Stimulated activated CD4-positive, alpha-beta T cell treated with anti-CD3 and anti-CD28 coated beads, Interleukin-4, amount 100 ng/mL, for 48 hours (primary cell): ENCODE measurements around the gene SELPLG.
"Not testable (repeated sequence)": the region's sequence is repeated elsewhere in the genome, so short reads cannot be mapped to it uniquely, and the experiment has no call there.

Experiments
- DNase-seq, 2 donors: peaks; one replicate each; pipeline ENCODE4 v3.0.0-alpha.2; 2020; ENCODE audit warnings: low read depth in 2 of 2

Gene SELPLG

DNA sequence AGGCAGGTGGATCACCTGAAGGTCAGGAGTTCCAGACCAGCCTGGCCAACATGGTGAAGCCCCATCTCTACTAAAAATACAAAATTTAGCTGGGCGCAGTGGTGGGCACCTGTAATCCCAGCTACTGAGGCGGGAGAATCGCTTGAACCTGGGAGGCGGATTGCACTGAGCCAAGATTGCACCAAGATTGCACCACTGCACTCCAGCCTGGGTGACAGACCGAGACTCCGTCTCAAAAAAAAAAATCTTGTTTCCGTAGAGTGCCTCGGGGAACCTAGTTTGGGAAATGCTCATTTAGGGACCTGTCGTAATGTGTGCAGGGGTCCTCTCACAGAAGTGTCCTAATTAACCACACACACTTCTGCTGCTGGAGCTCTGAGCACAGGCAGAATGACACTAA lies 43.2 kb downstream of the SELPLG start:
- not testable (repeated sequence) for DNase-seq

GRCh38 chr12:108589840-108590229 lies 43.9 kb downstream of the SELPLG start:
- no peak for DNase-seq

- no peak for DNase-seq
Observed at GRCh38 chr12:108589028-108589839, 44.5 kb downstream of the SELPLG start.

DNA sequence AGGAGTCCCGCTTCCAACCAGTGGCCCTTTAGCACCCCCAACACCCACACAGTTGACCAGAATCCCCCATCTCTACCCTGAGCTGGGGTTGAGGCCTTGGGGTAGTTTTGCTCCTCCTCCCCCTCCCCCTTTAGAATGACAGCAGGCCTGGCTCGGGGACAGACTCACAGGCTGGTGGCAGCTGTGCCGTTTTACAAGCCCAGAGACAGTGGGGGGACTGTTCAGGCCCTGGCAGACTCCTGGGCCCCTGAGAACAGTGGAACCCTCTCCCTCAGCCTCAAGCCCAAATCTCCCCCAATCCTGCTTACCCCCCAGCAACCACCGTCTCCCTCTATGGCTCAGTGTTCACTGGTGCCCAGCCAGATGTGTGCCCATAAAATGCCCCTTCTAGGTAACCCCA lies 45.9 kb downstream of the SELPLG start:
- DNase-seq: no peak

- DNase-seq: no peak
Observed at GRCh38 chr12:108586306-108586705, 47.4 kb downstream of the SELPLG start.

- DNase-seq: no peak
Observed at GRCh38 chr12:108585864-108586263, 47.8 kb downstream of the SELPLG start.

DNA sequence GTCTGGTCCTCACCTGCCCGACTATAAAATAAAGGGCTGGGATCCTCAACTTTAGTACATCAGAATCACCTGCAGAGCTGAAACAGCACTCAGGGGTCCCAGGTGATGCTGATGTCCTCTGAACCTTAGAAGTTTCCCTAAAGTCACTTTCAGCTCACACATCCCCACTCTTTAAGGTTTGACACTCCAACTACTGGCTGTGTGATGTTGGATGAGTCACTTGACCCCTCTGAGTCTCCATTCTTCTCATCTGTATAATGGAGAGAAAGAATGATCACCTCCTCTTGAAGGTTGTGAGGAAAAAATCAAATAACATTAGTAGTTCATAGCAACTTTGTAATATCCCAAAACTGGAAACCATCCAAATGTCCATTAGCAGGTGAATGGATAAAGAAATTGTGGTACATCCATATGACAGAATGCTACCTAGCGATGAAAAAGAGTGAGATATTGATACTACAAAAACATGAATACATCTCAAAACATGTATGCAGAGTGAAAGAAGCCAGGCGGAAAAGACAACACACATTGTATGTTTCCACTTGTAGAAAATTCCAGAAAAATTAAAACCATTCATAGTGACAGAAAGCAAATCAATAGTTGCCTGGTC lies 49.1 kb downstream of the SELPLG start:
- DNase-seq: no peak

DNA sequence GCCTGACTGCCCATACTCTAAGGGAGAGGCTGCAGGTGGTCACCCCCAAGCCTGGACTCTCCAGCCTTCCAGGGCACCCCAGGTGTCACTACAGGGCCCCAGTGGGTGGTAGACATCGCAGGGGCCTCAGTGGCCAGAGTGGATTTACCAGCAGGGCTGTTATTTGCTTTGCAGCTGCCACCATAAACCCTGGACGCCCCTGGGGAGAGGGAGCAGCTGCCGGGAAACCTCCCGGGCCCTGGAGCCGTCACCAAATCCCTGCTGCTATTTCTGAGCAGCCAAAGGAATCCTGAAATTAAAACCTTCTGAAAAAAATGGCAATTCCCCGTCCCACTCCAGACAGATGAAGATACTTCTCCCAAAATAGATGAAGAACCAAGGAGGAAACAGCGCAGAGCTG lies 49.7 kb downstream of the SELPLG start:
- DNase-seq: no peak

DNA sequence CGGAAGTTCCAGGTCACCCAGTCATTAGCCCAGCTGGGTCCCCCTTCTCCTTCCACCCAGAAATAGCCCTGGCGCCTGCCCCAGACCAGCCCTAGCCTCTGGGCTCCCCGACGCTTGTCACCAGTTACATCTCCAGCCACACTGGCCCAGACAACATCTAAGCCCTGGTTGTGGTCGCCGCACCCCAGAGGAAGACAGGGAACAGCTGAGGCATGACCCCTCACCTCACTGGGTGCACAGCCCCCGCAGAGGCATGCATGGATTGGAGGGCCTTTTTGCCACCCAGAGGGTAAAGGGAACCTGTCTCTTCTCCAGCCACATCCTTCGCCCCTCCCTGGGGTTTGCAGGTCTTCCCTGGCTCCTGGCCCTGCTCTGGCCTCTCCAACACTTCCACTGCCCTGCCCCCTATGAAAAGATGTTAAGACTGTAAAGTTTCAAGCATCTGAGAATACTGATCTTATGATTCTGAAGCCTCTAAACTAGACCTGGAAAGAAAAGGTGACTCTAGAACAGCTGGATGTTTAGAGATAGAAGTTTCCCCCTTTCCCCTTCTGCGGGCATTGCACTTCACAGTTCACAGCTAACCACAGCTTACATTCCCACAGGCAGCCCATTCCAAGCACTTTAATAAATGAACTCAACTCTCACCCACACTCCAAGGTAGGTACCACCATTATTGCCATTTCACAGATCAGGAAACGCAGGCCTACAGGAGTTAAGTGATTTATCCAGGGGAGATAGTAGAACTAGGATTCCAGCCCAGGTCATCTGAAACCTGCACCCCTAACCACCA lies 50.5 kb downstream of the SELPLG start:
- DNase-seq: no peak

- no peak for DNase-seq
Observed at GRCh38 chr12:108582509-108582908, 51.2 kb downstream of the SELPLG start.

GRCh38 chr12:108581311-108582227 lies 52.1 kb downstream of the SELPLG start:
- DNase-seq: no peak

DNA sequence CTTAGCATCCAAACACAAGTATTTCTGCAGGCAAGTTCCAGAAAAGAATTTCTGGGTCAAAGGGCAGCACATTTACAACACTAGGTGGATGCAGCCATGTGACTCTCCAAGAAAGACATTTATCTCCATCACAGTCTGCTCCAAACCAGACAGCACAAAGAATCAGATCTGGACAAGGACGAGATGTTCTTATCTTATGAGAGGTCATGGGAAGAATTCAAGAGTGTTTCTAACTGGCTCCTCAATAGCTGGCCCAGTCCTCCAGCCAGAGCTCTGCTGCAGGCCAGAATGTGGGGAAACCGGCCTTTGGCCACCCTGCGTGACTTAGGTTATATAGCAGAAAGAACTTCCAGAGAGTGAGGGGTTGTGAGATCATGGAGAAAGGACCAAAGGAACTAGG lies 53.2 kb downstream of the SELPLG start:
- DNase-seq: no peak

GRCh38 chr12:108578813-108579212 lies 54.9 kb downstream of the SELPLG start:
- DNase-seq: no peak

DNA sequence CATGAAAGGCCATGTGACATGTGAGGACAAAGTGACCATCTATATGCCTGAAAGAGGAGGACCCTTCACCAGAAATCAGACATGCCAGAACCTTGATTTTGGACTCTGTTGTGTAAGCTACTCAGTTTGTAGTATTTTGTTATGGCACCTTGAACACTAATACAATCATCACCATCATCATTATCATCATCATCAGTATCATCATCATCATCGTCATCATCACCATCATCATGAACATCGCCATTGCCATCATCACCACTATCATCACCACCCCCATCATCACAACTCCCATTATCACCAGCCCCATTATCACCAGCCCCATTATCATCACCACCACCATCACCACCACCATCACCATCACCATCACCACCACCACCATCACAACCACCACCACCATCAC lies 55.4 kb downstream of the SELPLG start:
- no peak for DNase-seq

DNA sequence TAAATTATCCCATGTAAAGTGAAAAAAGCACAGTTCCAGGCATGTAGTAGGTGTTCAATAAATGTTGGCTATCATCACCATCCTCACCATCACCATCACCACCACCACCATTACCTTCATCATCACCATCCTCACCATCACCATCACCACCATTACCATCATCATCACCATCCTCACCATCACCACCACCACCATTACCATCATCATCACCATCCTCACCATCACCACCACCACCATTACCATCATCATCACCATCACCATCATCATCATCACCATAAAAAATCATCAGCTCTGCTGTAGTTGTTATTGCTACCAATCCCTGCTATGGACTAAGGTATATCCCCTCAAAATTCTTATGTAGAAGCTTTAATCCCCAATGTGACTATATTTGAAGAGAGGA lies 56.2 kb downstream of the SELPLG start:
- no peak for DNase-seq

DNA sequence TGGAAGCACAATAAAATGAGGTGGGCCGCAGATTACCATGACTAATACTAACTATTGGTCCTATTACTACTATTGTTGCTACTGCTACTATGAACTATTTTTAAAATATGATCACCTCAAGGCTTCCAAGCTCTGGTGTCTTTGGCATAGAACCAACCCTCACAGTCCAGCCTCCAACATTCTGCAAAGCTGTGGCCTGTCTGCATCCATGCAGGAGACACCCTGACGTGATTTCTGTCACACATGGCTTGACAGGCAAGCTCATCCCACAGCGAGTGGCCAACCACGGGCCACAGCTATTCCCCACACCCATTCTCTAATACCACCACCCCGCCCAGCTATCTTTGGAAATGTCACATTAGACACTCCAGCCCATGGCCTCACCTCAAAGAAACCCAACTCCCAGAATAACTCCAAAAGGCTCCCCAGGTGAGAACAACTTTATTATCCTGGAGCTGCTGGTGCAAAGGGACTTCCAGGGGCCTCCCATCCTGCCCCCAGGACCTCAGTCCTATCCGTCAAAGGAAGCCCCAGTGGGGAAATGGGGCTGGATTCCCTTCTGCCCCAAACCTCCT lies 56.9 kb downstream of the SELPLG start:
- no peak for DNase-seq

DNA sequence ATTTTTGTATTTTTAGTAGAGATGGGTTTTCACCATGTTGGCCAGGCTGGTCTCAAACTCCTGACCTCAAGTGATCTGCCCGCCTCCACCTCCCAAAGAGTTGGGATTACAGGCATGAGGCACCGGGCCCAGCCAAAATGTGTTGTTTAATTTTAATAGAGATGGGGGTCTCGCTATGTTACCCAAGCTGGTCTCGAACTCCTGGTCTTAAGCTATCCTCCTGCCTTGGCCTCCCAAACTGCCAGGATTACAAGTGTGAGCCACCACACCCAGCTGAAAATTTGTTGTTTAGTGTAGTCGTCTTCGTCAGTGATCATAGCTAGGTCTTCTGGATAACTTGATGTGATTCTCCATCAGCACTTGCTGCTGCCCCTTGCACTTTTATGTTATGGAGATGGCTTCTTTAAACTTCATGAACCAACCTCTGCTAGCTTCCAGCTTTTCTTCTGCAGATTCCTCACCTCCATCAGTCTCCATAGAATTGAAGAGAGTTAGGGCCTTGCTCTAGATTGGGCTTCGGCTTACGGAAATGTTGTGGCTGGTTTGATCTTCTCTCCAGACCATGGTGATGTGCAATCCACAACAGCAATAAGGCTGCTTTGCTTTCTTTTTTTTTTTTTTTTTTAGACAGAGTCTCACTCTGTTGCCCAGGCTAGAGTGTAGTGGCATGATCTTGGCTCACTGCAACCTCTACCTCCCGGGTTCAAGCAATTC lies 58.3 kb downstream of the SELPLG start:
- no peak for DNase-seq

DNA sequence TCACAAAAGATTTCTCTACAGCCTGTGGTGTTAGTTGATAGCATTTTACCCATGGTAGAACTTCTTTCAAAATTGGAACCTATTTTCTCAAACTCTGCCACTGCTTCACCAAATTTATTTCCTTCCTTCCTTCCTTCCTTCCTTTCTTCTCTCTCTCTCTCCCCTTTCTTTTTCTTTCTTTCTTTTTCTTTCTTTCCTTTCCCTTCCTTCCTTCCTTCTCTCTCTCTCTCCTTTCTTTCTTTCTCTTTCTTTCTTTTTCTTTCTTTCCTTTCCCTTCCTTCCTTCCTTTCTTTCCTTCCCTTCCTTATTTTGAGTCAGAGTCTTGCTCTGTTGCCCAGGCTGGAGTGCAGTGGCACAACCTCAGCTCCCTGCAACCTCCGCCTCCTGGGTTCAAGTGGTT lies 59.4 kb downstream of the SELPLG start:
- not testable (repeated sequence) for DNase-seq

GRCh38 chr12:108573317-108573716 lies 60.4 kb downstream of the SELPLG start:
- no peak for DNase-seq

DNA sequence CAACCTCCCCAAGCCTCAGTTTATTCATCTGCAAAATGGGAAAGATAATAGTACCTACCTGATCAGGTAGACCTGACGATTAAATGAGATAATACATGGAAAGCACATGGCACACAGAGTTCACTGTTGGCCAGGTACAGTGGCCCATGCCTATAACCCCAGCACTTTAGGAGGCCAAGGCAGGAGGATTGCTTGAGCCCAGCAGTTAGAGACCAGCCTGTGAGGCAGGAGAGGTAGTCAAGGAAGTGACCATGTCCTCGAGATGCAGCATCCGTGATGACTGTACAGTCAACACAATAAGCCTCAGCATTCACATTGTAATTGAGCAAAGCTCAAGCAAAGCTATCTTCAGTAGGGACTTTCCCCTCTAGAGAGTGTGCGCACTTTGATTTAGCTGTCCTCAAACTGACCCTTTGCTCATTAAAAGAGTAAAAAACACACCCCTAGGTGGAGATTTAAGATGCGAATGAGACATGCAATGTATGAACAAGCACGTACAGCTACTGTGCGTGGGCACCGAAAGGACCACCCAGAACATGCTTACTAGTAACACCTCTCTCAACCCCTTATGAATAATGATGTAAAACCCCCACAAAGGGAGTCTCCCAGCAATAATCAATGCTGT lies 61.4 kb downstream of the SELPLG start:
- no peak for DNase-seq
